AG09309 (cell line): ENCODE results near the gene PFDN2.

Source experiments
- DNase-seq: peaks from one replicate; pipeline ENCODE4 v3.0.0-alpha.2; 2010; ENCODE audit warnings: low read depth
- H3K4me3 ChIP-seq: 2 replicates; pipeline ENCODE4 v1.5.1; 2011; ENCODE audit warnings: mild to moderate bottlenecking, low read depth, low read length, moderate library complexity; ENCODE audit not compliant: control insufficient read depth
- CTCF ChIP-seq: IDR thresholded peaks from 2 replicates; pipeline ENCODE4 v1.5.1; 2011; ENCODE audit warnings: mild to moderate bottlenecking, low read depth, low read length, inconsistent platforms; ENCODE audit not compliant: insufficient read depth, control insufficient read depth; ENCODE audit errors: missing control alignments

Gene PFDN2

DNA sequence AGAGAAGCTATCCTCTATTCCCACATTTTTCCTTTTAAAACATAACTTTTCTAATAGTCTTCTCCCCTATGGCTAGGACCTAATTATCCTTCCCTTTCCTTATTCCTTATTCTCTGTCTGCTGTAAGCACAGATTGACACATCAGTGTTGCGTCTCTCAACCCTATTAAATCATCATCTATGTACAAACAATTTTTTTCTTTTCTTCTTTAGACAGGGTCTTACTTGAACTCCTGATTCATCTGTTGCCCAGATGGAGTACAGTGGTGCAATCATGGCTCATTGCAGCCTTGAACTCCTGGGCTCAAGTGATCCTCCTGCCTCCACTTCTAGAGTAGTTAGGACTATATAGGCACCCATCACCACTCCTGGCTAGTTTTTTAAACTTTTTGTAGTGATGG is 11.4 kb downstream of the PFDN2 start:
- no peak overlapping the region for H3K4me3 ChIP-seq
- TF ChIP-seq CTCF: no peak

DNA sequence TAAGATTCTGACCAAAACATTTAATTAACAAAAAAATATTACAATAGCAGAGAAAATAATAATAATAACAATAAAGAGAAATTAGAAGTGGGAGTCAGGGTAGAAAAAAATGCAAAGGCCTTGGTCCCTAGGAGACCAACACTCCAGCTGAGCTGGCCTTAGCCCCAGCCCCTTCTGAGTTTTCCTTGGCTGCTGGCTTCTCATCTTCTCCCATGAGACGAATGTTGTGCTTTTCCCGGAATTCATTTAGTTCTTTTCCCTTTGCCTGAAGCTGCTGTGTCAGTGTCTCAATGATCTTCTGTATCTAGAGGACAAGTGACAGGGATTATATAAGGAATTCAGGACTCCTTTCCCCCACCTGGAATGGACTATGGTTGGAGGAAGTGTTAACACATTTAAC is 17.3 kb downstream of the PFDN2 start:
- DNase-seq: no peak
- TF ChIP-seq CTCF: no peak
- H3K4me3 ChIP-seq: no peak overlapping the region

More for the DNA sequence above, 11.4 kb downstream of the PFDN2 start:
- no peak for DNase-seq

- DNase-seq: no peak
- peak overlapping the region; percentile 59 for H3K4me3 ChIP-seq
- TF ChIP-seq CTCF: no peak
Measured at GRCh38 chr1:161099090-161099802, 18.6 kb downstream of the PFDN2 start.

- TF ChIP-seq CTCF: peak; percentile 24
- H3K4me3 ChIP-seq: peak within 1 kb of the TSS; percentile 59
- DNase-seq: no peak
Measured at GRCh38 chr1:161098210-161099068, 19.4 kb downstream of the PFDN2 start, which contains the start of gene KLHDC9. TSS of gene KLHDC9 (plus strand) at chr1:161098361. CDS start at chr1:161098536, 175 bp downstream.

GRCh38 chr1:161096530-161096929 is 21.3 kb downstream of the PFDN2 start:
- peak; percentile 62 for DNase-seq
- TF ChIP-seq CTCF: no peak
- H3K4me3 ChIP-seq: no peak overlapping the region

DNA sequence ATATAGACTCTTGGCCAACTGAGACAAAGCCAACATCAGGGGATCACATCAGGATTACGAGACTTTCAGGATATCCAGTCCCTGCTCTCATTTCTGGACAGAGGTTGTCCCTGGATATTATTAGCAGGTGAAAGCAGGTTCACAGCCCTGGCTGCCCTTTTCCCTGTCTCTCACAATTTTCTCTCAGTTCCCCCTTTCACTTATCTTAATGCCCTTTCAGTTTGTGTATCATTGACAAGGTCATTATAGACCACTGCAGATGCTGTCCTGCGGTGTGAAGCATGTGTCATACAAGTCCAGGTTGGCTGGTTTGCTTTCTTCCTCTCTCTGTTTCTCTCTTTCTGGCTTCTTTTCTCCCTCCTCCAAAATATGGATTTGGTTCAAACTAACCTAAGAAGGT is 21.8 kb downstream of the PFDN2 start:
- no peak for TF ChIP-seq CTCF
- H3K4me3 ChIP-seq: no peak overlapping the region
- DNase-seq: no peak
